ENCODE results near the gene FMN1. TPM values are rescaled to one million over a fixed set of nuclear protein-coding genes. Genes with fewer than 3 reads are reported as not detected.

Gene FMN1
- polyA plus RNA-seq, 3 donors: 0.28 to 3.7 (median 0.34) TPM

DNA sequence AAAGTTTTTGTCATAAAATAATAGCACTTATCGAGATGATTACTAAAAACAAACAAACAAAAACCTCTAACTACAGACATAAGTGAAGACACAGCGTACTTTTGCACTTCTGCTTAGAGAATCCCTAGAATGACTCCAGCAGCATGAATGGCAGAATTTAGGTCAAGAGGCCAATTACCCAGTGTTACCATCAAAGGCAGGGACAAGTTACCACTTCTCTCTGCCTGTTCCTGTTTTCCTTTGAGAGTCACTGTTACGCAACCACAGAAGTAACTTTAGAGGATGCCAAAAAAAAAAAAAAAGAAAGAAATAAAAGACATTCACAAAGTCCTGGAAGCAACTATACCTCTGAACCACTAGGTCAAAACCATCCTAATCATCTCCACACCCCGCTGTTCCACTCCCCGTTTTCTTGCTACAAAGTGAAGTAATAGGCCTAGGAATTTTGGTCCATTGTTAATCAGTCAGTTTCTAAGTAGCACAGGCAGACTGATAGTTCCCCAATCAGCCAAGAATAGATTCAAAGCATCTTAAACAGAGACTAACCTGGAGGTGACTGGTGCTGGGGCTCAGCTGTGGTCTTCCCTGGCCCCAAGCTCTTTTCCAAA, 41.9 kb downstream of the FMN1 start:
- peak overlapping the region; percentile 8 to 62 (median 30) for H3K4me3 ChIP-seq (replicated peaks in 1 of 3; ENCODE audit: low read depth in 2 of 3, low read length in 3 of 3)
- H3K27ac ChIP-seq (ENCODE audit: low read depth in 1 of 2, low read length in 2 of 2): peak overlapping the region; percentile 85 to 88
- H3K9me3 ChIP-seq (replicated peaks in 1 of 2; ENCODE audit: control insufficient read depth in 1 of 2, insufficient read depth in 1 of 2, low read length in 2 of 2): no peaks in the 10 kb centered on the region
- H2AFZ ChIP-seq (ENCODE audit: insufficient read depth, low read depth, low read length, poor library complexity, severe bottlenecking): no peak overlapping the region
- no peak for TF ChIP-seq CTCF (IDR thresholded peaks at IDR 0.05)
- H3K9me3 Mint-ChIP-seq: peaks cover 0 to 4% (median 0%) of the 10 kb centered on the region in 7 donors
- DNase-seq: peak; percentile 87 to 94 (median 93)
- peak overlapping the region; percentile 45 to 78 for H3K4me3 Mint-ChIP-seq
- WGBS (ENCODE audit: insufficient coverage): no CpG with 5 or more reads among the region's 5 CpGs
- H3K9ac ChIP-seq (ENCODE audit: insufficient read depth, low read length, poor library complexity, severe bottlenecking): no peak overlapping the region
- intact Hi-C loops (cut with micrococcal nuclease): loop anchor here in 1 of 2 donors (5.0 kb wide), 1 partner anchor 45 kb away; no protein-coding TSS in a partner anchor
- peak overlapping the region; percentile 69 to 98 (median 94) for H3K27ac Mint-ChIP-seq
- peak overlapping the region; percentile 72 for H3K4me2 ChIP-seq (replicated peaks; ENCODE audit: extremely low read depth, low read length, poor library complexity, severe bottlenecking)
- no peaks in the 10 kb centered on the region for H3K36me3 ChIP-seq (replicated peaks in 1 of 2; ENCODE audit: control insufficient read depth in 1 of 2, insufficient read depth in 2 of 2, low read length in 2 of 2)
- H3K4me1 Mint-ChIP-seq: peaks cover 80% of the 10 kb centered on the region
- H3K27me3 Mint-ChIP-seq (ENCODE audit: low read depth in 3 of 3): peaks cover 0 to 2% (median 2%) of the 10 kb centered on the region in 3 donors
- H4K20me1 ChIP-seq (ENCODE audit: insufficient read depth, low read length): peaks cover 6% of the 10 kb centered on the region
- peaks cover 0 to 3% of the 10 kb centered on the region in 2 donors for H3K36me3 Mint-ChIP-seq
- H3K27me3 ChIP-seq (ENCODE audit: control insufficient read depth in 2 of 2, insufficient read depth in 2 of 2, low read length in 2 of 2): no peaks in the 10 kb centered on the region
- peaks cover 31% of the 10 kb centered on the region for H3K79me2 ChIP-seq (ENCODE audit: insufficient read depth, low read length)
- peaks cover 81 to 93% of the 10 kb centered on the region in 2 donors for H3K4me1 ChIP-seq (ENCODE audit: control insufficient read depth in 1 of 2, insufficient read depth in 2 of 2, low read length in 2 of 2)

DNA sequence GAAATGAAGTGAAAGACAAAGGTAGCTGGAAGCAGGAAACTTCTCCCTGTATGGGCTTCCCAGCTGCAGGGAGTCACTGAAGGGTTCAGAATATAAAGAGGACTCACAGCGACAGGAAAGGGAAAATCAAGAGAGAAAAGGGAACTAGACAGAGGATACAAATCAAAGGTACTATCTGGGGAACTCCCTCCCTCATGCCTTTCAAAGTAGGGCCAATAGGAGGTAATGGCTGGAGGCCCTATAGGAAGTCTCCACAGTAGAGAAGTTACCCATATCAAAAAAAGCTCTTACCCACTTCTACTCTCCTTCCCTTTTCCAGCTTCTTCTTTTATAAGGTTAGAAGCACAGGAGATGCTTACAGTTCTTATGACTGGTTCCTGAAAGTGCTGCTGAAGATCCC, 43.5 kb downstream of the FMN1 start:
- peak overlapping the region in 2 of 3 experiments; percentile 12 to 62 for H3K4me3 ChIP-seq (replicated peaks in 1 of 3; ENCODE audit: low read depth in 2 of 3, low read length in 3 of 3)
- WGBS (ENCODE audit: insufficient coverage): no CpG with 5 or more reads among the region's 1 CpG
- H3K4me2 ChIP-seq (replicated peaks; ENCODE audit: extremely low read depth, low read length, poor library complexity, severe bottlenecking): peak overlapping the region; percentile 72
- H3K4me3 Mint-ChIP-seq: peak overlapping the region in 1 of 2 donors; percentile 76
- intact Hi-C loops (cut with micrococcal nuclease): loop anchor here in 1 of 2 donors (5.0 kb wide), 1 partner anchor 46 kb away; no protein-coding TSS in a partner anchor
- no peaks in the 10 kb centered on the region for H3K36me3 ChIP-seq (replicated peaks in 1 of 2; ENCODE audit: control insufficient read depth in 1 of 2, insufficient read depth in 2 of 2, low read length in 2 of 2)
- no peak overlapping the region for H2AFZ ChIP-seq (ENCODE audit: insufficient read depth, low read depth, low read length, poor library complexity, severe bottlenecking)
- peak overlapping the region in 1 of 2 donors; percentile 57 for H3K27ac ChIP-seq (ENCODE audit: low read depth in 1 of 2, low read length in 2 of 2)
- TF ChIP-seq CTCF (IDR thresholded peaks at IDR 0.05): no peak
- H3K4me1 Mint-ChIP-seq: peaks cover 78% of the 10 kb centered on the region
- H4K20me1 ChIP-seq (ENCODE audit: insufficient read depth, low read length): peaks cover 9% of the 10 kb centered on the region
- peaks cover 34% of the 10 kb centered on the region for H3K79me2 ChIP-seq (ENCODE audit: insufficient read depth, low read length)
- no peak overlapping the region for H3K9ac ChIP-seq (ENCODE audit: insufficient read depth, low read length, poor library complexity, severe bottlenecking)
- peak; percentile 80 to 95 (median 84) for DNase-seq
- peaks cover 0 to 9% of the 10 kb centered on the region in 2 donors for H3K36me3 Mint-ChIP-seq
- peak overlapping the region; percentile 85 to 98 (median 95) for H3K27ac Mint-ChIP-seq
- H3K9me3 ChIP-seq (replicated peaks in 1 of 2; ENCODE audit: control insufficient read depth in 1 of 2, insufficient read depth in 1 of 2, low read length in 2 of 2): no peaks in the 10 kb centered on the region
- no peaks in the 10 kb centered on the region for H3K9me3 Mint-ChIP-seq
- no peaks in the 10 kb centered on the region for H3K27me3 ChIP-seq (ENCODE audit: control insufficient read depth in 2 of 2, insufficient read depth in 2 of 2, low read length in 2 of 2)
- H3K27me3 Mint-ChIP-seq (ENCODE audit: low read depth in 3 of 3): peaks cover 0 to 5% (median 4%) of the 10 kb centered on the region in 3 donors
- peaks cover 66 to 77% of the 10 kb centered on the region in 2 donors for H3K4me1 ChIP-seq (ENCODE audit: control insufficient read depth in 1 of 2, insufficient read depth in 2 of 2, low read length in 2 of 2)
